NOMO-1 treated with DMSO at 0.1 percent for 48 hours (cell line): Measurements from ENCODE around the gene ZCCHC14.
"Not testable (repeated sequence)": the region's sequence is repeated elsewhere in the genome, so short reads cannot be mapped to it uniquely, and the experiment has no call there.

Experiments used
- DNase-seq: peaks from one replicate; lab custom pipeline; 2025; ENCODE audit not compliant: unreplicated experiment; lab: John Stamatoyannopoulos, UW

The ZCCHC14 gene

GRCh38 chr16:87366930-87367329 is 125.9 kb downstream of the ZCCHC14 start:
- DNase-seq, result no peak

GRCh38 chr16:87366288-87366687 is 126.5 kb downstream of the ZCCHC14 start:
- DNase-seq, result no peak

- DNase-seq, result no peak
Observed at GRCh38 chr16:87365021-87365713, 127.7 kb downstream of the ZCCHC14 start.

GRCh38 chr16:87363771-87364455 is 128.9 kb downstream of the ZCCHC14 start:
- DNase-seq, result no peak

- not testable (repeated sequence) for DNase-seq
Observed at GRCh38 chr16:87362828-87363559, 129.8 kb downstream of the ZCCHC14 start.

DNA sequence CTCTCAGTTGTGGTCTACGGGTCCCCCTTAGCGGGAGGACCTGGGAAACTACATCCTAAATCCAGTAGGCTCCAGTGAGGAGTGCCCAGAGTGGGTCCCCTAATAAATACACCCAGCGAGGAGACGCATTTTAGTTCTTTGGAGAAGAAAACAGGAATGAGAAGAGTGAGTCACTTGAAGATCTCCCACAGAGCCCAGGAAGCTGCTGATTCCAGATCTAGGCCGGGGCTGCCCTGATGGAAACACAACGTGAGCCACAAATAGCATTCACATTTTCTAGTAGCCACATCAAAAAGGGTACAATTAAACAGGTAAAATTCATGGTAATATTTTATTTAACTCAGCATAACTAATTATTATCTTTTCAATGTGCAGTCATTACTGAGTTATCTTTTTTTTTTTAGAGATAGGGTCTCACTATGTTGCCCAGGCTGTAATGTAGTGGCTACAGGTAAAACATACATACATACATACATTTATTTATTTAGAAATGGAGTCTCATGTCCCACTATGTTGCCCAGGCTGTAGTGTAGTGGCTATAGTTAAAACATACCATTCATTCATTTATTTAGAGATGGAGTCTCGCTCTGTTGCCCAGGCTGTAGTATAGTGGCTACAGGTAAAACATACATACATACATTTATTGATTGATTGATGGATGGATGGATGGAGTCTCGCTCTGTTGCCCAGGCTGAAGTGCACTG is 130.8 kb downstream of the ZCCHC14 start:
- no peak for DNase-seq

- DNase-seq, result no peak
Observed at GRCh38 chr16:87360862-87361610, 131.8 kb downstream of the ZCCHC14 start.

DNA sequence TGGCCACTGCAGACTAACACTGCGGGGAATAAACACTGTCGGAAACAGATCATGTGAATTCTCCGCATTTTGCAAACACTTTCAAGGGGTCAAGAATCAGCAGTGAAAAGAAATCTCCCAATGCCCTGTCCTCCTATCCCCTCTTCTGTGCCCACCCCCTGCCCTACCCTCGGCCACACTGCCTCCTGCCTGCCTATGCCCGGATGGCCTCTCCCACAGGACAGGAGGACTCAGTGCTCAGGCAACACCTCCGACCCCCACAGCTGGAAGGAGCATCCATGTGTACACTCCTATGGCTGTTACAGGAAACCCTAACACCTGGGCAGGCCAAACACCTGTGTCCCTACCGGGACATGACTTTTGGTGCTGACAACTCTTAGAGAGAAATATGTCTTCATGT is 133.7 kb downstream of the ZCCHC14 start:
- DNase-seq, result no peak

DNA sequence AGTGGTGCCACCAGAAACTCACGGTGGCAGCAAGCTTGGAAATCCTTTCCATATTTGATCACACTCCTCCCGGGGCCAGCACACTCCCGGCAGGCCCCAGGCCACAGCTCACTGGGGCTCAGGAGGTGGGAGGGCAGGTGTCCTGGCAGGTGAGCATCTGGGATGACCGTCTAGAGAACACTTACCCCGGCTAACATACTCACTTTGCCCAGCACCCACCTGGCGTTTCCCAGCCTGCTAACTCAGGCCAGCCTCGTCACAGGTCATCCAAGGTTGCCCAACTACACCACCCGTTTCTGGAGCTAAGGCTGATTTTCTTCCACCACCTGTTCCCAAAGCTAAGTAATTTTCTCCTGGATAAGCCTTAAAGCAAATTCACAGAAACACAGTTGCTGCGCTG is 134.1 kb downstream of the ZCCHC14 start:
- no peak for DNase-seq

- DNase-seq, result no peak
Observed at GRCh38 chr16:87358250-87358649, 134.6 kb downstream of the ZCCHC14 start.

- no peak for DNase-seq
Observed at GRCh38 chr16:87356491-87356853, 136.4 kb downstream of the ZCCHC14 start.
